ENCODE measurements around the gene PRRT3. TPM values are rescaled to one million over a fixed set of nuclear protein-coding genes. Genes with fewer than 3 reads are reported as not detected.

PRRT3 gene
- total and polyA plus RNA-seq, 9 of the 15 experiments (the other 6 are each of a cell fraction or from before 2014, with no cell fraction given), result 0.06 to 1.9 (median 1.2) TPM

- TF ChIP-seq ZNF311 (CRISPR knock-in tag; IDR thresholded peaks at IDR 0.05) (no peak), MEF2A (IDR thresholded peaks at IDR 0.05; ENCODE audit: control insufficient read depth, low read depth, low read length) (peak; percentile 70), ERF (CRISPR knock-in tag; IDR thresholded peaks at IDR 0.05) (no peak), CBX8 (IDR thresholded peaks at IDR 0.05; ENCODE audit: borderline replicate concordance, extremely low read depth, low read depth, low read length, poor library complexity, severe bottlenecking) (no peak), NR4A1 (CRISPR knock-in tag; IDR thresholded peaks at IDR 0.05) (no peak), NR4A1 (tag; IDR thresholded peaks at IDR 0.05) (peak; percentile 76), FUS (optimal IDR thresholded peaks at IDR 0.05; ENCODE audit: low read depth, low read length) (no peak), ZNF41 (CRISPR knock-in tag; conservative IDR thresholded peaks at IDR 0.05) (0 out of 2 replicates have a peak, but pooled peaks have one; percentile 35), ATF2 (CRISPR knock-in tag; IDR thresholded peaks at IDR 0.05) (no peak), CHD2 (IDR thresholded peaks at IDR 0.05; ENCODE audit: low read depth, low read length) (0 out of 2 replicates have a peak, but pooled peaks have one; percentile 13), JUND (IDR thresholded peaks at IDR 0.05; ENCODE audit: borderline replicate concordance, low read depth, low read length) (peak; percentile 59; the same call in 1 of the 2 replicates), JUND (tag; IDR thresholded peaks at IDR 0.05; ENCODE audit: borderline replicate concordance, low read depth, low read length) (peak; percentile 53; the same call in 1 of the 3 replicates), BMI1 (IDR thresholded peaks at IDR 0.05; ENCODE audit: low read length) (no peak), NCOA1 (IDR thresholded peaks at IDR 0.05; ENCODE audit: low read depth) (peak; percentile 64; the same call in 1 of the 2 replicates), ZNF76 (CRISPR knock-in tag; IDR thresholded peaks at IDR 0.05; ENCODE audit: borderline replicate concordance) (no peak), NCOR1 (IDR thresholded peaks at IDR 0.05) (peak; percentile 95)
- TF ChIP-seq, protein P1, sequence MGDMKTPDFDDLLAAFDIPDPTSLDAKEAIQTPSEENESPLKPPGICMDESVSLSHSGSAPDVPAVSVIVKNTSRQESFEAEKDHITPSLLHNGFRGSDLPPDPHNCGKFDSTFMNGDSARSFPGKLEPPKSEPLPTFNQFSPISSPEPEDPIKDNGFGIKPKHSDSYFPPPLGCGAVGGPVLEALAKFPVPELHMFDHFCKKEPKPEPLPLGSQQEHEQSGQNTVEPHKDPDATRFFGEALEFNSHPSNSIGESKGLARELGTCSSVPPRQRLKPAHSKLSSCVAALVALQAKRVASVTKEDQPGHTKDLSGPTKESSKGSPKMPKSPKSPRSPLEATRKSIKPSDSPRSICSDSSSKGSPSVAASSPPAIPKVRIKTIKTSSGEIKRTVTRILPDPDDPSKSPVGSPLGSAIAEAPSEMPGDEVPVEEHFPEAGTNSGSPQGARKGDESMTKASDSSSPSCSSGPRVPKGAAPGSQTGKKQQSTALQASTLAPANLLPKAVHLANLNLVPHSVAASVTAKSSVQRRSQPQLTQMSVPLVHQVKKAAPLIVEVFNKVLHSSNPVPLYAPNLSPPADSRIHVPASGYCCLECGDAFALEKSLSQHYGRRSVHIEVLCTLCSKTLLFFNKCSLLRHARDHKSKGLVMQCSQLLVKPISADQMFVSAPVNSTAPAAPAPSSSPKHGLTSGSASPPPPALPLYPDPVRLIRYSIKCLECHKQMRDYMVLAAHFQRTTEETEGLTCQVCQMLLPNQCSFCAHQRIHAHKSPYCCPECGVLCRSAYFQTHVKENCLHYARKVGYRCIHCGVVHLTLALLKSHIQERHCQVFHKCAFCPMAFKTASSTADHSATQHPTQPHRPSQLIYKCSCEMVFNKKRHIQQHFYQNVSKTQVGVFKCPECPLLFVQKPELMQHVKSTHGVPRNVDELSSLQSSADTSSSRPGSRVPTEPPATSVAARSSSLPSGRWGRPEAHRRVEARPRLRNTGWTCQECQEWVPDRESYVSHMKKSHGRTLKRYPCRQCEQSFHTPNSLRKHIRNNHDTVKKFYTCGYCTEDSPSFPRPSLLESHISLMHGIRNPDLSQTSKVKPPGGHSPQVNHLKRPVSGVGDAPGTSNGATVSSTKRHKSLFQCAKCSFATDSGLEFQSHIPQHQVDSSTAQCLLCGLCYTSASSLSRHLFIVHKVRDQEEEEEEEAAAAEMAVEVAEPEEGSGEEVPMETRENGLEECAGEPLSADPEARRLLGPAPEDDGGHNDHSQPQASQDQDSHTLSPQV (IDR thresholded peaks at IDR 0.05), result peak; percentile 87
- TF ChIP-seq, protein P2, sequence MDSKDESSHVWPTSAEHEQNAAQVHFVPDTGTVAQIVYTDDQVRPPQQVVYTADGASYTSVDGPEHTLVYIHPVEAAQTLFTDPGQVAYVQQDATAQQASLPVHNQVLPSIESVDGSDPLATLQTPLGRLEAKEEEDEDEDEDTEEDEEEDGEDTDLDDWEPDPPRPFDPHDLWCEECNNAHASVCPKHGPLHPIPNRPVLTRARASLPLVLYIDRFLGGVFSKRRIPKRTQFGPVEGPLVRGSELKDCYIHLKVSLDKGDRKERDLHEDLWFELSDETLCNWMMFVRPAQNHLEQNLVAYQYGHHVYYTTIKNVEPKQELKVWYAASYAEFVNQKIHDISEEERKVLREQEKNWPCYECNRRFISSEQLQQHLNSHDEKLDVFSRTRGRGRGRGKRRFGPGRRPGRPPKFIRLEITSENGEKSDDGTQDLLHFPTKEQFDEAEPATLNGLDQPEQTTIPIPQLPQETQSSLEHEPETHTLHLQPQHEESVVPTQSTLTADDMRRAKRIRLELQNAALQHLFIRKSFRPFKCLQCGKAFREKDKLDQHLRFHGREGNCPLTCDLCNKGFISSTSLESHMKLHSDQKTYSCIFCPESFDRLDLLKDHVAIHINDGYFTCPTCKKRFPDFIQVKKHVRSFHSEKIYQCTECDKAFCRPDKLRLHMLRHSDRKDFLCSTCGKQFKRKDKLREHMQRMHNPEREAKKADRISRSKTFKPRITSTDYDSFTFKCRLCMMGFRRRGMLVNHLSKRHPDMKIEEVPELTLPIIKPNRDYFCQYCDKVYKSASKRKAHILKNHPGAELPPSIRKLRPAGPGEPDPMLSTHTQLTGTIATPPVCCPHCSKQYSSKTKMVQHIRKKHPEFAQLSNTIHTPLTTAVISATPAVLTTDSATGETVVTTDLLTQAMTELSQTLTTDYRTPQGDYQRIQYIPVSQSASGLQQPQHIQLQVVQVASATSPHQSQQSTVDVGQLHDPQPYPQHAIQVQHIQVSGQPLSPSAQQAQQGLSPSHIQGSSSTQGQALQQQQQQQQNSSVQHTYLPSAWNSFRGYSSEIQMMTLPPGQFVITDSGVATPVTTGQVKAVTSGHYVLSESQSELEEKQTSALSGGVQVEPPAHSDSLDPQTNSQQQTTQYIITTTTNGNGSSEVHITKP (IDR thresholded peaks at IDR 0.05; ENCODE audit: partially characterized antibody), result peak; percentile 70
Measured at GRCh38 chr3:9978710-9979305, 26.6 kb upstream of the PRRT3 start (continued).

Data from K562 (cell line).